Mesendoderm (in vitro differentiated cells): ENCODE results near the gene SLC22A3.
"Not testable (repeated sequence)": the region's sequence is repeated elsewhere in the genome, so short reads cannot be mapped to it uniquely, and the experiment has no call there.

Experiments
- DNase-seq: peaks from one replicate; pipeline ENCODE4 v3.0.0; 2013
- H2AK5ac ChIP-seq: 2 replicates; pipeline ENCODE4 v1.6.1; 2013; ENCODE audit warnings: low read length, inconsistent platforms
- H2BK120ac ChIP-seq: 2 replicates; pipeline ENCODE4 v1.6.1; 2013; ENCODE audit warnings: low read depth, mild to moderate bottlenecking, low read length, moderate library complexity, mixed read lengths
- H2BK15ac ChIP-seq: replicated peaks from 2 replicates; pipeline ENCODE4 v1.6.1; 2013; ENCODE audit warnings: low read depth, mild to moderate bottlenecking, moderate library complexity
- H2BK5ac ChIP-seq: 2 replicates; pipeline ENCODE4 v1.6.1; 2013; ENCODE audit warnings: low read length, inconsistent platforms
- H3K18ac ChIP-seq: 2 replicates; pipeline ENCODE4 v1.6.1; 2013; ENCODE audit warnings: mild to moderate bottlenecking, low read length, mixed read lengths
- H3K23ac ChIP-seq: one replicate; pipeline ENCODE4 v1.6.1; 2013; ENCODE audit warnings: low read length
- H3K27ac ChIP-seq: 2 replicates; pipeline ENCODE4 v1.5.1; 2013; ENCODE audit warnings: low read depth, mild to moderate bottlenecking, inconsistent platforms, low read length, moderate library complexity
- H3K27me3 ChIP-seq: 2 replicates; pipeline ENCODE4 v1.6.1; 2013; ENCODE audit warnings: low read length, control low read depth, mild to moderate bottlenecking, inconsistent platforms; ENCODE audit not compliant: insufficient read depth, poor library complexity
- H3K36me3 ChIP-seq: 2 replicates; pipeline ENCODE4 v1.6.1; 2013; ENCODE audit warnings: low read length, inconsistent platforms; ENCODE audit not compliant: control insufficient read depth, insufficient read depth
- H3K4ac ChIP-seq: one replicate; pipeline ENCODE4 v1.6.1; 2013; ENCODE audit warnings: low read depth, mild to moderate bottlenecking, low read length, moderate library complexity
- H3K4me1 ChIP-seq: 2 replicates; pipeline ENCODE4 v1.6.1; 2013; ENCODE audit warnings: low read depth, low read length, inconsistent platforms; ENCODE audit not compliant: control insufficient read depth
- H3K4me2 ChIP-seq: 2 replicates; pipeline ENCODE4 v1.6.1; 2013; ENCODE audit warnings: low read length
- H3K4me3 ChIP-seq: 2 replicates; pipeline ENCODE4 v1.5.1; 2013; ENCODE audit warnings: mild to moderate bottlenecking, low read length
- H3K56ac ChIP-seq: one replicate; pipeline ENCODE4 v1.6.1; 2013; ENCODE audit warnings: low read length
- H3K79me1 ChIP-seq: 2 replicates; pipeline ENCODE4 v1.6.1; 2013; ENCODE audit warnings: low read length, inconsistent platforms
- H3K79me2 ChIP-seq: 2 replicates; pipeline ENCODE4 v1.6.1; 2013; ENCODE audit warnings: mild to moderate bottlenecking, low read length; ENCODE audit not compliant: control insufficient read depth, insufficient read depth
- H3K9ac ChIP-seq: 2 replicates; pipeline ENCODE4 v1.6.1; 2013; ENCODE audit warnings: low read length, inconsistent platforms
- H4K5ac ChIP-seq: one replicate; pipeline ENCODE4 v1.6.1; 2013; ENCODE audit warnings: low read length
- H4K8ac ChIP-seq: one replicate; pipeline ENCODE4 v1.6.1; 2013; ENCODE audit warnings: low read depth, mild to moderate bottlenecking, control low read depth, low read length, moderate library complexity
- WGBS: extraction: QIAGEN DNeasy Blood & Tissue Kit; methylation state at CpG from one replicate; pipeline ENCODE4 v1.1.7; 2013; ENCODE audit warnings: low lambda C conversion rate, missing lambda C conversion rate; ENCODE audit not compliant: insufficient coverage; ENCODE audit errors: extremely low coverage; 5-methylcytosine and 5-hydroxymethylcytosine counted together

The SLC22A3 gene

DNA sequence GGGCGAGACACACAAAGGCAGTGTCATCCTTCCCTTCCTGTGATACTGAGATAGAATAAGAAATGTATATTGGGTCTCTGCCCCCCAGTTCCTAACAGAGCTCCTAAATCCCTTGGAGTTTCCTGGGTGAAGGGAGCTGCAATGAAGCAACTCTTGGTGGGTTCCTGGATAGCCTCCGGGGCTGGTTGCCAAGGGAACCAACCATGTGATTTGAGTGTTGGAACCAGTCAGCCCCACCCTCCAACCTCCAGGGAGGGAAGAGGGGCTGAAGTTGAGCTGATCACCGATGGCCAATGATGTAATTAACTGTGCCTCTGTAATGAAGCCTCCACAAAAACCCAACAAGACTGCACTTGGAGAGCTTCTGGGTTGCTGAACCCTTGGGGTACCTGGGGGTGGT is 116.6 kb downstream of the SLC22A3 start:
- no peak overlapping the region for H4K8ac ChIP-seq
- no peak overlapping the region for H2BK5ac ChIP-seq
- H2BK120ac ChIP-seq: no peak overlapping the region
- no peaks in the 10 kb centered on the region for H3K79me2 ChIP-seq
- H2BK15ac ChIP-seq: no peak overlapping the region
- H3K36me3 ChIP-seq: no peaks in the 10 kb centered on the region
- no peak overlapping the region for H3K4me3 ChIP-seq
- no peak overlapping the region for H3K56ac ChIP-seq
- H3K18ac ChIP-seq: no peak overlapping the region
- no peak overlapping the region for H3K27ac ChIP-seq
- H3K4ac ChIP-seq: no peak overlapping the region
- no peak overlapping the region for H3K23ac ChIP-seq
- H2AK5ac ChIP-seq: no peak overlapping the region
- H3K79me1 ChIP-seq: no peaks in the 10 kb centered on the region
- no peak overlapping the region for H4K5ac ChIP-seq
- no peak overlapping the region for H3K4me2 ChIP-seq
- no CpG with 5 or more reads among the region's 3 CpGs for WGBS
- DNase-seq: no peak
- H3K9ac ChIP-seq: no peak overlapping the region
- H3K4me1 ChIP-seq: no peaks in the 10 kb centered on the region
- H3K27me3 ChIP-seq: no peaks in the 10 kb centered on the region

DNA sequence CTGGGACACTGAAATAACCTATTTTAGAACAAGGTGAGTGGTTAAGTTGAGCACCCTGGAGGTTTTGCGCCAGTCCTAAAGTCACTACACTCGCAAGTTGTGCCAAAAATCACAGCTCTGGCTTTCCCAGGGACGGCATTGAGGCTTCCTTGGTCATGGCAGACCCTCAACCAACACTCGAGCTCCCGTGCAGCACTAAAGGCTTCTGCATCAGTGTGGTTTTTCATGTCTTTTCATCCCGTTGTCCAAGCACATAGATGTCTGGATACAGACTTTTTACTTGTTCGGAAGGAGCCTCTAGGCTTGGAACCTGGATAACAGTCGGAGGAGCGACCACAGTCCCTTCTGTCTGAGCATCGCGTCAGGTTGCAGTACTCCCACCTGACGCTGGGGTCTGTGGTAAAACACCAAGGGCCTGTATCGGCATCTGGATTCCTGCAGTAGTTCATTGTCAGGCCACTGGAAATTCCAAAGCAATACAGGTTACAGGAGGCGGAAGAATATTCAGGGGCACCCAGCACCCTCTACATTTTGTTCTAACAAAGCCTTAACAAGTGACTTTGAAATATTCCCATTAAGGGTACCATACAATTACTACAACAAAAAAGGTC is 119.2 kb downstream of the SLC22A3 start:
- not testable (repeated sequence) for H2BK15ac ChIP-seq, H3K56ac ChIP-seq, H3K4me1 ChIP-seq, H3K79me2 ChIP-seq, H2BK120ac ChIP-seq, H3K9ac ChIP-seq, H3K4me3 ChIP-seq, H3K4ac ChIP-seq, H4K5ac ChIP-seq, H2BK5ac ChIP-seq, H2AK5ac ChIP-seq, H3K4me2 ChIP-seq, H3K79me1 ChIP-seq, H3K27ac ChIP-seq, H4K8ac ChIP-seq, H3K18ac ChIP-seq, H3K23ac ChIP-seq, H3K36me3 ChIP-seq, H3K27me3 ChIP-seq
- peak; percentile 62 for DNase-seq
- WGBS: no CpG with 5 or more reads among the region's 14 CpGs

- Histone ChIP-seq H3K27me3 (no peaks in the 10 kb centered on the region), H4K5ac (no peak overlapping the region), H3K4me2 (no peak overlapping the region), H3K79me2 (no peaks in the 10 kb centered on the region), H2BK15ac (no peak overlapping the region), H3K36me3 (no peaks in the 10 kb centered on the region), H4K8ac (no peak overlapping the region), H3K23ac (no peak overlapping the region), H2BK5ac (no peak overlapping the region), H3K9ac (no peak overlapping the region), H3K4ac (no peak overlapping the region), H2AK5ac (no peak overlapping the region), H3K79me1 (no peaks in the 10 kb centered on the region), H3K18ac (no peak overlapping the region), H3K4me1 (no peaks in the 10 kb centered on the region), H3K56ac (no peak overlapping the region), H2BK120ac (no peak overlapping the region), H3K27ac (no peak overlapping the region), H3K4me3 (no peak overlapping the region)
- no CpG with 5 or more reads among the region's 2 CpGs for WGBS
- no peak for DNase-seq
Observed at GRCh38 chr6:160469153-160469552, 121.0 kb downstream of the SLC22A3 start.

DNA sequence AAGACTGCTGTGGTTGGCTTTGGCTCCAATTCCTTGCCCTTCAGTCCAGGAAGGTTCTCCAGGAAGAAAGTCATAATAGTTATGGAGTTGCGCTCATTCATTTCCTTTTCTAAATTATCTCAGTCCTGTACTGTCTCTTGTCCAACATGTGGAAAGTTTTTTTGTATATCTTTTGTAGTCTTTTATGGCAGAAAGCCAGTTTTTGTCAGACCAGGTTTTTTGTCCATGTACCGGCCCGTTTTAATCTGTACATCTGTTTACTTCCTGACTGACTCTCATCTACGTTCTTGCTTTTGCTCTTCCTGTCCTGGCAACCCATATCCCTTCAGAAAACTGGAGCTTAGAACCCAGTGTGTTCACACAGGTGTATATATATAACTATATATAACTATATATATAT is 127.9 kb downstream of the SLC22A3 start:
- not testable (repeated sequence) for H3K23ac ChIP-seq, H4K5ac ChIP-seq, H3K36me3 ChIP-seq, H4K8ac ChIP-seq, H3K9ac ChIP-seq, H3K18ac ChIP-seq, H2BK5ac ChIP-seq, H3K27me3 ChIP-seq, H2BK15ac ChIP-seq, H3K4me1 ChIP-seq, H2AK5ac ChIP-seq, H3K27ac ChIP-seq, H2BK120ac ChIP-seq, H3K79me1 ChIP-seq, H3K4me3 ChIP-seq, H3K56ac ChIP-seq, DNase-seq, H3K79me2 ChIP-seq, H3K4ac ChIP-seq, H3K4me2 ChIP-seq
- WGBS: no CpG with 5 or more reads among the region's 4 CpGs

DNA sequence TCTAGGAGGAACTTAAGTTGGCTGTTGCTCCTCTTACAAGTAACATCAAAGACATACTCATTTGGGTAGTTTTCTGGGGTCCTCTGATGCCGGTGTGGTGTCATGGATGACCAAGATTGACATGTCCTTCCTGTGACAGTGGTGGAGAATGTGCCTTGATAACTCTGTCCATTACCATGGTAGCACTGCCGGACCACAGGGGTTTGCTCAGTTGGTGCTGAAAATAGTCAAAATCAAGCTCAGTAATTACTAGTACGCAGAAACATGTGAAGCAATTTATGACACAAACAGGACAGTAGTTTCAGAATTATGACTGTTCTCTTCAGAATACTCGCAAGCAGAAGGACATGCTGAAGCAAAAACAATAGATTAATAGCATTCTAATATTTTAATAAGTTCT is 128.9 kb downstream of the SLC22A3 start:
- not testable (repeated sequence) for H3K79me1 ChIP-seq, H4K5ac ChIP-seq, H3K4me3 ChIP-seq, H4K8ac ChIP-seq, H3K18ac ChIP-seq, H3K4ac ChIP-seq, H3K79me2 ChIP-seq, H2AK5ac ChIP-seq, H3K27ac ChIP-seq, H2BK120ac ChIP-seq, H3K4me2 ChIP-seq, H2BK15ac ChIP-seq, H3K27me3 ChIP-seq, H3K9ac ChIP-seq, H3K23ac ChIP-seq, H3K56ac ChIP-seq, DNase-seq, H2BK5ac ChIP-seq, H3K36me3 ChIP-seq, H3K4me1 ChIP-seq
- no CpG with 5 or more reads among the region's 4 CpGs for WGBS

DNA sequence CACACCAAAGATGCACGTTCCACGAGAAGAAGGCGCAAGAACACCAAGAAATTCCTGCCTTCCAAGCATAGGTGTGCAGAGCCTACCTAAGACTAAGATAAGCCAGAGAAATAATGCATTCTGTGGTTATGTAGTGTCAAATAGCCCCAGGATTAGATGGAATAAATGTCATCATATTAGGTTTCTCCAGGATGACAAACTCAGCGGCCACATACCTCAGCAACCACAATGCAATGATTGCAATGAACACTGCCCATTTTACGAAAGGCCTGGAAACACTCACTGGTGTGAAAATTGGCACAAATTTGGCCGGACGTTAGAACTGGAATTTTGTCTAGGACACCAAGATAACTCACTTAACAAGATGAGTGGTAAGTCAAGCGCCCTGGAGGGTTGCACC is 129.7 kb downstream of the SLC22A3 start:
- Histone ChIP-seq H3K18ac (no peak overlapping the region), H3K79me1 (no peaks in the 10 kb centered on the region), H3K9ac (no peak overlapping the region), H3K56ac (no peak overlapping the region), H2AK5ac (no peak overlapping the region), H3K27me3 (no peaks in the 10 kb centered on the region), H4K8ac (no peak overlapping the region), H4K5ac (no peak overlapping the region), H3K27ac (no peak overlapping the region), H2BK120ac (no peak overlapping the region), H3K79me2 (no peaks in the 10 kb centered on the region), H3K4ac (no peak overlapping the region), H2BK15ac (no peak overlapping the region), H3K4me3 (no peak overlapping the region), H3K23ac (no peak overlapping the region), H3K36me3 (no peaks in the 10 kb centered on the region), H2BK5ac (no peak overlapping the region), H3K4me2 (no peak overlapping the region), H3K4me1 (no peaks in the 10 kb centered on the region)
- no CpG with 5 or more reads among the region's 8 CpGs for WGBS
- no peak for DNase-seq
